ENCODE measurements around the gene C16orf89.

The C16orf89 gene

DNA sequence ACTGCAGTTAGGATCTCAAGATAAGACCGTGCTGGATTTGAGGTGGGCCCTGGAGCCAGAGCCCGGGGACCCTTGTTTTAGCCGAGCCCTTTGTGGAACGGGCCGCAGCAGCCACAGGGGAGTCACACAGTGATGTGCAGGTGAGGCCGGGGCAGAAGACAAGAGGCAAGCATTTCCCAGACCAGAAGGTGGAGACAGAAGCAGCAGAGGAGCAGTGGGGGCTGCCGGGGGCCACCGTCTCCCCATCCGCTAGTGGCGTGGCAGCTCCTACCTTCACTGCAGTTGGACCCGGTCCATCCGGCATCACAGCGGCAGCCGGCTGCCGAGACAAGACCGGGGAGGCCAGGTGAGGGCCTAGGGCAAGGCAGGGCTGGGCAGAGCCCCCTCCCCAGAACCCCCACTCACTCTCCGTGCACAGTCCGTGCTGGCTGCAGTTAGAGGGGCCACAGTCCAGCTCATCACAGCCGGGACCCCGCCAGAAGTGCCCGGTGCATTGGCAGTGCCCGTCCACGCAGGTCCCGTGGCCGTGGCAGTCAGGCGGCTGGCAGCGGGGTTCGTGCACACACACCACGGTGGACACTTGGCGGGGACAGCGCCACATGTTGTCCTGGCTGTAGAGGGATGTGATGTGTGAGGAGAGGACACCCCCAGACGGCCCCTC is 38.1 kb downstream of the C16orf89 start:
- DNase-seq, result no peak

DNA sequence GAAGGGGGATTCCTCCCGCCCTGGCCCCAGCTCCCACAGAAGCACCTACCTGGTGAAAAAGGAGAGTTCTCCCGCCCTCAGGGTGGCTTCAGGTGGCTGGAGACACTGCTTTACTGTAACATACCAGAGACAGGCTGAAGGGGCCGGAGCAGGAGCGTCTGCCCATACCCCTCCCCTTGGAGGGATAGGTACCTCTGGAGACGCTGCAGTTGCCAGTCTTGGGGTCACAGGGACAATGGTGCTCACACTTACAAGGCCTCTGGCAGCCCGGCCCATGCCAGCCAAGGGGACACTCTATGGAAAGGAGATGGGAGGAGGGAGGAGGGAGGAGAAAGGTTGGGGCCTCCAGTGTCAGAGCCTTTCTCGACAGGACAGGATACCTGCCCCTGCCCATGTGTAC is 38.7 kb downstream of the C16orf89 start:
- DNase-seq, result no peak

GRCh38 chr16:5026664-5027063 is 39.1 kb downstream of the C16orf89 start:
- no peak for DNase-seq

GRCh38 chr16:5025171-5025632 is 40.6 kb downstream of the C16orf89 start:
- no peak for DNase-seq

DNA sequence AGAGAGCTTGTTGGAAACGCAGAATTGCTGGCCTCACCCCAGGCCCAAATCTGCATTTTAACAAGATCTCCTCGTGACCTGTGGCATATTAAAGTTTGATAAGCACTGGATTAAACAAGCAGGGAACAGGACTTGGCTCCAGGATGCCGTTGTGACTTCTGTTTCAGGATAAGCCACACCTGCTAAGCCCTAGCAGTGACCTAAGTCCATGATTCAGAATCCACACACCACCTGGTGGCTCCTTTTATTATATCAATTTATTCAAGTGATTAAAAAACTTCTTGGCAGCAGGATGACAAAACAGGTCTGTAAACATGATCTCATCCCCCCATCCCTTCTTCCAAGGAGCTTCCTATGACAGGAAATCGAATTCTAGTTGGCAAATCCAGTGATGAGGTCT is 41.1 kb downstream of the C16orf89 start:
- no peak for DNase-seq

DNA sequence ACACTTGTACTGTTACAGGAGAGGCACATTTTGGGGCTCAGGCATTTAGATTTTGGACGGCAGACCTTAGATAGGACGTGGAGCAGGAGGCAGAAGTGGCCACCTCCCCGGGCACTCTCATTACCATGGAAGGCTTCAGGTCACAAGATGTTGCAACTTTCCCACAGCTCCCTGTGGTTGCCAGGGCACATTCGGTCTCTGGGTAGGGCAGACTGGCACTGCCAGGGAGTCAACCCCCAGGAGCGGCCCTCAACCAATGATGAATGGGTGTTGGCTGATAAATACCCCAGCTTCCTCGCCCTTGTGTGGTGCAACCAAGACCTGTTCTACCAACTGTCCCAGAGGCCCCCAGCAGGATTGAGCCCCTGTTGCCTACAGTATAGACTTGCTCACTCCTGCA is 43.2 kb downstream of the C16orf89 start:
- DNase-seq, result no peak

DNA sequence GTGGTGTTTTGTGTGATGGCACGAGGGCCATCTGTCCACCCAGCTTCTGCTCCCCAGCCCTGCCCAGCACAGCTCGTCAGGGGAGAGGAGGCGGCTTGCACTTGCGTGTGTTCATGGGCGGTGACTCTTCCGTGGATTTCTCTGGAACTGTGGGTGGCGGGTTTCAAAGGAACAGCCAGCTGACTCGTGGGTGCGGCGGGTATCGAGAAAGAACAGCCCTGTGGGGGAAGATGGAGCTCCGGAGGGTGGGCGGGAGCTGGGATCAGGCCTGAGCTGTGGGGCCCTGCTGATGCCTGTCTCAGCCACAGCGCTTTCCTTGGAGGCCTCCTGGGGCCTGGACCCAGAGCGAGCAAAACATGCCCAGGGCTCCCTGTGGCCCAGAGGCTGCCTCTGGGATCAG is 45.2 kb downstream of the C16orf89 start:
- DNase-seq, result no peak

DNA sequence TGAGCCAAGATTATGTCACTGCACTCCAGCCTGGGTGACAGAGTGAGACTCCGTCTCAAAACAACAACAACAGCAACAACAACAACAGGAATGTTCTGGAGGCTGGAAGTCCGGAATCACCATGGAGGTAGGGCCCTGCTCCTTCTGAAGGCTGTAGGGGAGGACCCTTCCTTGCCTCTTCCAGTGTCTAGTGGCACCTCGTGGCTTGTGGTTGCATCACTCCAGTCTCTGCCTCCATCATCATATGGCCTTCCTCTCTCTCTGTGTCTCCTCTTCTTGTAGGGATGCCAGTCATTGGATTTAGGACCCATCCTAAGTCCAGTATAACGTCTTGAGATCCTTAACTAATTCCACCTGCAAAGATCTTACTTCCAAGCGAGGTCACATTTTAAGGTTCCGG is 46.0 kb downstream of the C16orf89 start:
- DNase-seq, result no peak

- DNase-seq, result no peak
Observed at GRCh38 chr16:5018793-5019192, 47.0 kb downstream of the C16orf89 start.

- no peak for DNase-seq
Observed at GRCh38 chr16:5017678-5017969, 48.1 kb downstream of the C16orf89 start.

DNA sequence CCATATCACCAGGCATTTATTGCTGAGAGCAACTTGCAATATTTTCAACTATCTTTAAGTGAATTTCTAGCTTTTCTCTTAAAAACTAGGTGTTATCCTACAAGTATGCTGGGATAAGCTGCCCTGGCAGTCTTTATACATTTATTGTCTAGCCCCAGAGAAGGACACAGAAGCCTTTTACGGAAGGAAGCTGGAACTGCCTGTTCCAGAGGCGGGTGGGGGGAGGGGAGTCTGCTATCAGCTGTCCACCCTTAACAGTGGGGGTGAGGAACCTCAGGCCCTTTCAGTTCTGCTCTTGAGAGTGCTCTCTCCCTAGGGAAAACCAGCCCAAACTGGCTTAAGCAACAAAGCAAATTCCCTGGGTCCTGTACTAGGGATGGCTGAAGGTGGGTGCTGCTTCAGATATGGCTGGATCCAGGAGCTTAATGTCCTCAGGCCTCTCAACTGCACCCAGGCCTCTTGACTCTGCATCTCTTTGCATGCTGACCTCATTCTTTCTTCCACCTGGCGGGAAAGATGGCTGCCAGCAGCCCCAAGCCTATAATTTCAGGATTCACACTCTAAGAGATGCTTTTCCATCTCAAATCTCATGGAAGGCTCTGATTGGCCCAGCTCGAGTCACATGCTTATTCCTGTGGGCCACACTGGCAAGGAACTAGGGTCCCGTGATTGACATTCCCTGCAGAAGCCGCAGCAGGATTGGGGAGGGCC is 48.6 kb downstream of the C16orf89 start:
- DNase-seq, result no peak

DNA sequence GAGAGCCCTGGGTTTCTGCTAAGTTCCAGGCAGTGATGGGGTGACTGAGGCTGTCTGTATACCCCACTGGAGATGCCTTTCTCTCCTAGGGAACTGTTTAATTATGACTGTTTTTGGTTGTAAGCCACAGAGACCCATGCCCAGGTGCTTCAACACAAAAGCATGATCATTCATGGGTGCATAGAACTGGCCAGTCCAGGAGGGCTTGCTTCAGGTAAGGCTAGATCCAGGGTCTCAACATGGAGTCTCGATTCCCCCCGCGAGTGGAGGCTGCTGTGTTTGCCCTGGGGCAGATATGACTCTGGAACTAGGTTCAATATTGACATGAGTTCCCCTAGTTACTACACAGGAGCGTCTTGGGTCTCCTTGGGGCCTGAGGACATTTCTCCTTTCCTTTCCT is 49.9 kb downstream of the C16orf89 start:
- DNase-seq, result no peak

GRCh38 chr16:5015351-5015750 is 50.4 kb downstream of the C16orf89 start:
- DNase-seq, result no peak

GRCh38 chr16:5012887-5013286 is 52.9 kb downstream of the C16orf89 start:
- no peak for DNase-seq

GRCh38 chr16:5011637-5012036 is 54.1 kb downstream of the C16orf89 start:
- DNase-seq, result no peak

DNA sequence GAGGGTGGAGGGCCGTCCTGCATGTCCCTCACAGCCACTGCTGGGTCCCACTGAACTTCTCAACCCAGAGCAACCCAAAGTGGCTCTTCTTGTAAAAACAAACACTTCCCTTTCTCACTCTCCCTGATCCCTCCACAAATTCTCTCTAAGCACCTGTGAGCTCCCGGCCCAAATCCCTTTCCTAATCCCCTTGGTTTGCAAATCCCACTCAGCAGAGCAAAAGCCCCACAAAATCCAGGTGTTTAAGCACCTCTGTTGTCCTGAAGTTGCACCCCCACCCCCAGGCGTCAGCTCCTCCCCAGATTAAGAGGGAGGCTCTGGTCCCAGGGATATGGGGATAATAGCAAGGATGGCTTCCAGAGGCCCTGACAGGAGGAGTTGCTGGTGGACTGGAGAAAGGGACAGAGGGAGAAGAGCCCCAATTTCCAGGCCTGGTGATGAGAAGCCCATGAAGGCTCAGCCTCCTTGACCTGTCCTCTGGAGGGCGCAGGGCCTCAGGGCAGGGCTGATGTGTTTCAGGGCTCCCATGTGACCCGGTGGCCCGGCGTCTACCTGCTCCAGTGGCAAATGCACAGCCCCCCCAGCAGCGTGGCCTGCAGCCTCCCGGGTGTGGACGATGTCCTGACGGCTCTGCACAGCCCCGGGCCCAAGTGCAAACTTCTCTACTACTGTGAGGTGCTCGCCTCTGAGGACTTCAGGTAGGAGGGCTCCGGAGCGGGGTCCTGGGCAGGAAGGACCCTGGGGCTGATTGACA is 55.0 kb downstream of the C16orf89 start:
- no peak for DNase-seq

DNA sequence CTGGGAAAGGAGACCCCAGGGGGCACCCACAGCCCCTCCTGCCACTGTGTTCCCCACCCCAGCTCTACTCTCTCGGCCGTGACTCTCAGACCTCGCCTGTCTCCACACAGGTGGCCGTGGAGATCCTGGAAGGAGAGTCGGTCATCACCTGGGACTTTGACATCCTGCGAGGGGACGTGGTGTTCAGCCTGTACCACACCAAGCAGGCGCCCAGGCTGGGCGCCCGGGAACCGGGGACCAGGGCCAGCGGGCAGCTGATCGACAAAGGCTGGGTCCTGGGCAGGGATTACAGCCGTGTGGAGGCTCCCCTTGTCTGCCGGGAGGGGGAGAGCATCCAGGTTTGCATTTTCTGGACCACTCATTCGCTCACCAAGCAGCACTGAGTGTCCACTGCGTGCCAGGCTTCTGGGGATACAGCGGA is 57.4 kb downstream of the C16orf89 start:
- DNase-seq, result no peak

- no peak for DNase-seq
Observed at GRCh38 chr16:5007256-5007655, 58.5 kb downstream of the C16orf89 start.

DNA sequence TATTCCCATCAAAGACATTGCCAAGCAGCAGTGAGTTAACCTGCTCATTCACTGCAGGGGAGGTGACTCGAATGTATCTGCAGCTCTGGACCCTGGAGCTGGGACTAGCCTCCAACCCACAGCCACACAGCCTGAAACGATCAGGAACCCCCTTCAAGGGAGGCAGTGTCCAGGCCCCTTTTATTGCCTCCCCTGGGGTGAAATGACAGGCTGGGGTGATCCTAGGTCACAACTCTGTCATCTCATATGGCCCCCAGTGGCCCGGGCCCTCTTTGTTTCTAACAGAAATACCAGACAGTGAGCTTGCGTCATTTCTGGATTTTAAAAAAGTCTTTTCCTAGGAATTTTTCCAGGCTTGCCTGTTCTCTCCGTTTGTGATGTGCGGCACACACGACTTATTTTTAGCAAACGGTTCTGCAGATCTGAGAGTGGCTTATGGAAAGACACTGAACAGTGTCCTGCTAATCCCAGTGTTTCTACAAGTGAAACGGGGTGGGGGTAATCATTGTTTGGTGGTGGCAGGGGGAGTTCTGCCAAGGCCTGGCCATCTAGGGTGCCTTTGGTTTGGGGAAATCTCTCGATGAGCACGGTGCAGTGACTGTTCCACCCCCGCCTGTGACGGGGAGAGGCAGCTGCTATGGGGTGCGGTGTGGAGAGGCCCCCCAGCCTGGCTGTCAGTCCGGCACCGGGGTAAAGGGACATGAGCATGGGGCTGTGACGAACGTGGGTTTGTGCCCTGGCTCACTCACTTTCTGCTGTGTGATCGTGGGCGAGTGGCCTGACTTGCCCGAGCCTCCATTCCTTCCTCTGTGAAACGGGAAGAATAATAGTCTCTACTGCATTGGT is 59.2 kb downstream of the C16orf89 start:
- DNase-seq, result no peak

DNA sequence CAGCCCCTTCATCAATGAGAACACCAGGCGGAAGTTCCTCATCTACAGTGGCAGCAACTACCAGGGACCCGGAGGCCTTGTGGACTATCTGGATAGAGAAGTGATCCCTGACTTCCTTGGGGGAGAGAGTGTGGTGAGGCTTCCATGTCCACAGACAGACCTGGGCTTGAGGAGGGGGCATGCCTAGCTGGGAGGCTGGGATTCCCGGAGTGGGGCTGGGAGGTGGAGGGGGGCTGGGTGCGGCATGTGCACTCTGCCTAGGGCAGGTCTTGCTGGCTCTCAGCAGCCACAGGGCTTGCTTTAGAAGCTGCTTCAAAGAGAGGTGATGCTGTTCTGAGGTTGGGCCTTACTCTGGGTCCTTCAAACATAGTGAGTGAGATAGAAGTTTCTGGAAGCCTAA is 59.8 kb downstream of the C16orf89 start:
- no peak for DNase-seq

- DNase-seq, result no peak
Observed at GRCh38 chr16:5004311-5004710, 61.4 kb downstream of the C16orf89 start.

GRCh38 chr16:5003828-5004227 is 61.9 kb downstream of the C16orf89 start:
- no peak for DNase-seq

- no peak for DNase-seq
Observed at GRCh38 chr16:5003211-5003610, 62.5 kb downstream of the C16orf89 start.

Measured in GDM1 (cell line).